NCI-H187 (cell line): ENCODE measurements around the gene EGR4.

Experiments used
- DNase-seq, 2 experiments: peaks; one replicate each; lab custom pipeline; 2025; lab: John Stamatoyannopoulos, UW

Gene EGR4

GRCh38 chr2:73293534-73294171 lies at the start of gene EGR4:
TSS of gene EGR4 (minus strand) at chr2:73293548. CDS start at chr2:73293317, 231 bp downstream.
- DNase-seq, result no peak

- DNase-seq, result no peak
Observed at GRCh38 chr2:73341039-73341438, 47.7 kb upstream of the EGR4 start.

DNA sequence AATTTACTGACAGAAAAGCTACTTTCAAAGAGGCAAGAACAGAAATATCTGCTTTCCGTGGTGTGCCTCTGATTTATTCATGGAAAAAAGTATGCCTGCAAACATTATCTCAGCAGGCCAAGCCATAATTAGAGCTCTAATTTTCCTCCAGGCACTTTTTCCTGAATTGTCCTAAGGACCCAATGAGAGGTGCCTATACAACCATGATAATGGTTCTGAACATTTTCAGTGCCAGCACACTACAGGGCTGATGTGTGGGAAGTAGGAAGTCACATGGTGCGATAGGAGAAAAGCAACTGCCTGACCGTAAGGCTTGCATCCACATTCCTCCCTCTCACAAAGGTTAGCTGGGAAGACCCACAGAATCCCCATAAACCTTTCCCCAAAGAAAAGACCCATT lies 45.9 kb upstream of the EGR4 start:
- DNase-seq, result no peak

GRCh38 chr2:73337828-73338227 lies 44.5 kb upstream of the EGR4 start:
- DNase-seq, result no peak

DNA sequence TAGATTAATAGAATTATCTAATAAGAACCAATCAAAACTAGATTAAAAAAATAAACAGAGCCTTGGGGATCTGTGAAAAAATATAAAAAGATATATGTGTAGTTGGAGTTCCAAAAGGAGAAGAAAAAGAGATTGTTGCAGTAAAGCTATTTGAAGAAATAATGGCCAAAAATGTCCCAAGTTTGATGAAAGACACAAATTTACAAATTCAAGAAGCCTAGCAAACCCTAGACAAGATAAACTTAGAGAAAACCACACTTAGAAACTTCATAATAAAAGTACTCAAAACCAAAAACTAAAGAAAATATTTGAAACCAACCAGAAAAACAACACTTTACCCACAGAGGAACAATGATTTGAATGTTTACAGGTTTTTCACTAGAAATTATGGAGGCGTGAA lies 41.3 kb upstream of the EGR4 start:
- no peak for DNase-seq

GRCh38 chr2:73334045-73334444 lies 40.7 kb upstream of the EGR4 start:
- no peak for DNase-seq

DNA sequence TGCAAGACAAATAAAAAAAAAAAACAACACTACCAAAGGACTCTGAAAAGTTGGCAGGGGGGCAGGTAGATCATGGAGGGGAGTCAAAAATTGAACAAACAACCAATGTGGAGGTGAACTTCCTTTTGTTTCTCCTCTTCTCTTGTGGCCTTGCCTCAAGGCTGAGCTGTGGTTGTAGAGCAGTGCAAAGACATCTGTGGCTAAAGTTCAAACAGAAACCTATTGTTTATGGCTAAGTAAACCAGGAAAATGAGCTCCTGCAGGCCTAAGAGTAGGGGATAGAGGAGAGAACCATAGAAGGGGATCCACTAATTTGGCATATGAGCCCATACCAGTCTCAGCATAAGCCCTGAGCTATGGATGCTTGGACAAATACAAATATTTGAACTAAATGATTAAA lies 40.2 kb upstream of the EGR4 start:
- no peak for DNase-seq

DNA sequence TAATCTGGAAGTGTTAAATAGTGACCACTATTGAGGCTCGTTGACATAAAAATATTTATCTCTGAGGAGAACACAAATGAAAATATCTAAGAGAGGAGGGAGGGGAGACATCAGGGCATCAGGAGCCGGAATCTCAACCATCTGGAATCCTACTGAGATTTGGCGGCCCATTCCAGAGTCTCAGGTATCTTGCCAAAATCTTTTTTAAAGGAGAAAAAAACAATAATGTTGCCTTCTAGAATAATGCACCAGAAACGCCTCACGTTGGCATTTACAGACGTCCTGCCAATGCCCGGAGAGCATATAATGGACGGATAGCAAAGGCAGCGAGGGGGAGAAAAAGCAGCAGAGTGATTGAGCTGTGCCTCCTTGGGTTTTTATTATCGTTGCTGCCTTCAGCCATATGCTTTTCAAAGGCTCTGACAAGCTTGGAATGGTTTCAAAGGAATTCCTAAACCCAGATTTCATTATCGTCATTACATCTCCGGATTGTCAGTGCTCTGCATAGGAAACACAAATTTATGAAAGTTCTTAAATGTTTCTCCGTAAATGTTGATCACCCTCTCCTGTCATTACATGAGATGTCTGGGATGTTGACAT lies 30.9 kb upstream of the EGR4 start:
- DNase-seq, result no peak

- no peak for DNase-seq
Observed at GRCh38 chr2:73323551-73323950, 30.2 kb upstream of the EGR4 start.

- no peak for DNase-seq
Observed at GRCh38 chr2:73314441-73314840, 21.1 kb upstream of the EGR4 start.

GRCh38 chr2:73307720-73308119 lies 14.4 kb upstream of the EGR4 start:
- DNase-seq, result no peak

GRCh38 chr2:73301636-73302035 lies 8.3 kb upstream of the EGR4 start:
- DNase-seq, result no peak

GRCh38 chr2:73300926-73301325 lies 7.6 kb upstream of the EGR4 start:
- no peak for DNase-seq

GRCh38 chr2:73297586-73297985 lies 4.2 kb upstream of the EGR4 start:
- no peak for DNase-seq

- no peak for DNase-seq
Observed at GRCh38 chr2:73297151-73297559, 3.8 kb upstream of the EGR4 start.

DNA sequence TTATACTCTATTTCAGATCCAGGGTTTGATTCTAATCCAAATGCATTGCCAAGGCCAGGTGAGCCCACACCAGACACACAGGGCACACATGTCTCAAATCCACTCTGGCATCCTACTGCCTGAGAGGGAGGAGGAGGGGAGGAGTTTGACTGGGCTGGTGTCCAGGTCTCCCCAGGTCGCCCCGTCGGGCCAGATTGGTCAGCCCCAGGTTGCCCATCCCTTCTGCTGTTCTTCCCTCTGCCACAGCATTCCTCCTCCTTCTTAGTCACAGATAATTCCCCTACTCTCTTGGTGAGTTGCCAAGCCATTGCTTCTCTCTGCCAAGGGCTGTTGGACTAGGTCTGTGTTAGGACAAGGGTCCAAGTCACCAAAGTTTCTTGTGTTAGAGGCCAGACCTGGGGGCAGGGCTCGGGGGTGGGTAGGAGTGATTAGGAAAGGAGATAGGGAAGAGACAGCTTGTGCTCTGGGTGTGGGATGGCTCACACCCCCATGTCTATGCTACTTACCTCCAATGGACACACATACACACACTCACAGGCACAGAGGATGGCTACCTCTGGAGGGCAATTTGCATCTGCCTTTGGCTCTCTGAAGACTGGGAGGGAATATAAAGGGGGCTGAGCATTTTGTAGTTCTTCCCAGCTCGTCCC lies 2.5 kb upstream of the EGR4 start:
- DNase-seq, result no peak

GRCh38 chr2:73294239-73294638 lies 891 bp upstream of the EGR4 start:
- DNase-seq, result no peak

- no peak for DNase-seq
Observed at GRCh38 chr2:73292906-73293533, 328 bp downstream of the EGR4 start.

DNA sequence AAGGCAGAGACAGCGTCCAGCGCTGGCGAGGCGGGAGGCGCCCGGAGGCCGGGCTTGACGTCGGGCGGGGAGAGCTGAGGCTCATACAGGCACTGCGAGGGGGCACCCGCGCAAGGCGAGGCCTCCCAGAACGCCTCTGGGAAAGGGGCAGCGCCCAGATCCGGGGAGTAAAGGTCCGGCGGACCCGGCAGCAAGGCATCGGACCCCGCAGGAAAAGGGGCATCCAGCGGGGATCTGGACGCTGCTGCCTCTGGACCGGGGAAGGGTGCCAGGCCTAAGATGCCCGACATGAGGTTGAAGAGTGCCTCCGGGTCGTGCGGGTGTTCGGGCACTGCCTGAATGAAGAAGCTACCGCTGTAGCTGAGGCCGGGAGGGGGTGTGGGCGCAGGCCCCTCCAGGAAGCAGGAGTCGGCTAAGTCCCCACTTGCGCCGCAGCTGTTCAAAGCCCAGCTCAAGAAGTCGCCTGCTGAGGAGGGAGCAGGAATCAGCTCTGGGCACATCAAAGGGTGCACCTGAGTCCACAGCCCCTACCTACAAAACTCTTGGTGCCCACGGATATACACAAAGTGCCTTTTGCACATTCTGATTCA lies 937 bp downstream of the EGR4 start:
- no peak for DNase-seq

DNA sequence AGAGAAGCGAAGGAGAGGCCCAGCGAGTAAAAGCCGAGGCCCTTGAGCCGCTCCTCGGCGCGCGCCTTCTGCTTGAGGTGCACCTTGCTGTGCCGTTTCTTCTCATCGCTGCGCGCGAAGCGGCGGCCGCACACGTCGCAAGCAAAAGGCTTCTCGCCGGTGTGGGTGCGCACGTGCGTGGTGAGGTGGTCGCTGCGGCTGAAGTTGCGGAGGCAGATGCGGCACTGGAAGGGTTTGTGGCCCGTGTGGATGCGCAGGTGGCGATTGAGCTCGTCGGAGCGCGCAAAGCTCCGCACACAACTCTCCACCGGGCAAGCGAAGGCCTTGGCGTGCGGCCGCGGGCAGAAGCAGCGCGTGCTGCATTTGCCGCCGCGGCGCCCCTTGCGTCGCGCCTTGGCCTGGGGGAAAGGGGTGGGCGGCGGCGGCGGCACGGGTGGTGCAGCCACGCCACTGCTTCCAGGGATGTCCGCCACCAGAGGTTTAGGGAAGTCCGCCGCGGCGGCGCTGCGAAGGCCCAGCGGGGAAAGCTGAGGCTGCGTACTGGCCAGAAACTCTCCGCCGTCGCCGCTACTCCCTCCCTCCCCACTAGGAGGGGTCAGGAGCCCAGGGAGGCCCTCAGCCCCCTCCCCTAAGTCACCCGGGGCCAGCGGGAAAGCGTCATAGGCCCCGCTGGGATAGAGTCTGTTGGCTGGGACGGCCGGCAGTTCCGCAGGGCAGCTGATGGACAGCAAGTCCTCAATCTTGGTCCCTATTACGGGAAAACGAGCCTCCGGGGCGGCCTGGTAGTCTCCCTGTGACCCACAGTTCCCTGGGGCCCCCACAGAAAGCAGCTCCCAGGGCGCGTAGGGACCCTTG lies 1.7 kb downstream of the EGR4 start:
- DNase-seq, result no peak

GRCh38 chr2:73291093-73291460 lies 2.3 kb downstream of the EGR4 start:
- no peak for DNase-seq
